Myocyte (in vitro differentiated cells): ENCODE data around the gene SLC25A21. TPM values are rescaled to one million over a fixed set of nuclear protein-coding genes. Genes with fewer than 3 reads are reported as not detected.
"Not testable (repeated sequence)": the region's sequence is repeated elsewhere in the genome, so short reads cannot be mapped to it uniquely, and the experiment has no call there.

Experiments used
- DNase-seq: peaks from one replicate; pipeline ENCODE4 v3.0.0-alpha.2; 2012; ENCODE audit warnings: low read depth
- total RNA-seq: library from RNA; depleted of rRNA; stranded (reverse); fragments of >200 nt; gene quantifications from 2 replicates; pipeline ENCODE4 v1.2.3, GENCODE V29; 2014

SLC25A21 gene
- total RNA-seq, 1 donor from 2014 or later = 0.91 TPM

DNA sequence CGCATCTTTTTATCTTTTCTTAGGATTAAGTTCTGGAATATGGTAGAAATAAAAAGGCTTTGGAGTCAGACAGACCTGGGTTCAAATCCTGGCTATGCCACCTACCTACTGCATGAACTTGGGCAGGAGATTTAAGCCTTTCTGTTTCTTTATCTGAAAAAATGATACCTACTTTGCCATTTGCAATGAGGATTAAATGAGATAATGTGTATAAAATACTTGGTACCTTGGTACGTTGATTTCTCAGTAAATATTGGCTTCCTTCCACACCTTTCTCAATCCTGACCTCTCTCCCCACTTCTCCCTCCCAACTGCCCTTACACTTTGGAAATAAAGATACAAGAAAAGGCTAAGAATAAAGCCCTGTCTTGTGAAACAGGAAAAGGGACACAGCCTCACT is 338.1 kb downstream of the SLC25A21 start:
- no peak for DNase-seq

GRCh38 chr14:36829547-36829946 is 342.9 kb downstream of the SLC25A21 start:
- DNase-seq = no peak

GRCh38 chr14:36827861-36828260 is 344.5 kb downstream of the SLC25A21 start:
- no peak for DNase-seq

DNA sequence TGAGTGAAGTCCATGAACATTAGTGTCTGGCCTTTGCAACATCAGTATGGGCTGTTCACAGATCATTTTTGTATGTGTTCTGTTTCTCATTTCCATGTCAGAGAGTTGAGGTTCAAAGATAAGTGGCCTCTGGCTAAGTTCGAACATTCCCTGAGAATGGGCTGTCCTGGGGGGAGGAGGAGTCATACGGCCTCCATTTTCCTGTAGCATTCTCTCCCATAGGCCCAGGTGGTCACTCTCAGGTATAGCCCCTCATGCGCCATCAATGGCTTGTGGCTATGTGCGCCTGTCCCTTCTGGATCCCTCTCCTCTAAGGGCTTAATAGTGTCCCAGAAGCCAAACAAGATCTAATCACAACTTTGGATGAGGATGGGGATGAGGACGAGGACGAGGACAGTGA is 345.8 kb downstream of the SLC25A21 start:
- no peak for DNase-seq

- no peak for DNase-seq
Measured at GRCh38 chr14:36824854-36825253, 347.6 kb downstream of the SLC25A21 start.

DNA sequence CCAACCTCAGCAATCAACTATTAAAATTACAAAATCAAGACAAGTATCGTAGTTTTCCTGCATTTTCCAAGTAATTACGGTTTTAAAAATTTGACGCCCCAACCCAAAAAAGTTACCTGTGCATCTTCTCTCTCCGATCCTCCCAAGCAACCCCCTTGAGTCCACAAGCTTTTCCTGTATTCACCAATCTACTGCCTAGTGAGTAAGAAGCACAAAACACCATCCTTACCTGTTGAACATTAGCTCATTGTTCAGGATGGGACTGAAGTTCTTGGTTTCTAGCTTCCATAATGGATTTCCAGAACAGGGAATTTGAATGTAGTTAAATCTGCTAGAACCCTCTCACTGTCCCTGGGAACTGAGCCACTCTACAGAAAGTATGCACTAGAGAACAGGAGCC is 348.8 kb downstream of the SLC25A21 start:
- DNase-seq = no peak

DNA sequence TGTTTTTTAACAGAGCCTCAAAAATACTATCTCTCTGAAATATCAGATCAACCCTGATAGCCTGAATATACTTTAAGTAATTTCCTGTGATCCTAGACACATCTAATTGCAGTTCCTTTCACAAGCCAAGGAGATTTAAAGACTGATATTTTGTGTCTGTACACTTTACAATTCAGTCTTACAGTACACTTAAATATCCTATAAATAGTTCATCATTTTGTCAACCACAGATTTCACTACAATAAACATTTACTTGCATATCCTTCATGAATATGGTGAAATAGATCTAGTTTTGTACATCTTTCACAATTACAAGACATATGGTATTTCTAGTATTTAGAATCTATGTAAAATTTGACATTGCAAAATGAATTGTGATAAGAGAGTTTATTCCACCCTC is 349.7 kb downstream of the SLC25A21 start:
- DNase-seq = no peak

- DNase-seq = no peak
Measured at GRCh38 chr14:36820901-36821300, 351.5 kb downstream of the SLC25A21 start.

- DNase-seq = peak; percentile 22
Measured at GRCh38 chr14:36820111-36820709, 352.2 kb downstream of the SLC25A21 start.

- DNase-seq = peak; percentile 53
Measured at GRCh38 chr14:36818794-36819384, 353.5 kb downstream of the SLC25A21 start.

DNA sequence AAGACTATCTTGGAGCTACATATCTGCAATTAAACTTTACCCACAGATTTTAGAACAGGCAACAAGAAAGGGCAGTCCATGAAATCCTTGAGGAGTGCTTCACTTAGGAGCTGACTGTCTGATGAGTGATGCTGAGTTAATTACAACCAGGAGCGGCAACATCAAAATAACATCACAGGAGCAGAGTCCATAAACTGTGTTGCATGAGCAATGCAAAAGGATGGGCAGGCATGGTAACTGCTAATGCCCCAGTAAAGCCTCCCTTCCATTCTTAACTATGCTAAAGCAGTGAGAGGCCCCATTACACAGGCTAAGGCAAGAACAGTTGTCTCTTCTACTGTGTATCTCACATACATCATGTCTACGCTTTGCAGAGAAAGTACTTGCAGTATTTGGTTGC is 354.2 kb downstream of the SLC25A21 start:
- no peak for DNase-seq

DNA sequence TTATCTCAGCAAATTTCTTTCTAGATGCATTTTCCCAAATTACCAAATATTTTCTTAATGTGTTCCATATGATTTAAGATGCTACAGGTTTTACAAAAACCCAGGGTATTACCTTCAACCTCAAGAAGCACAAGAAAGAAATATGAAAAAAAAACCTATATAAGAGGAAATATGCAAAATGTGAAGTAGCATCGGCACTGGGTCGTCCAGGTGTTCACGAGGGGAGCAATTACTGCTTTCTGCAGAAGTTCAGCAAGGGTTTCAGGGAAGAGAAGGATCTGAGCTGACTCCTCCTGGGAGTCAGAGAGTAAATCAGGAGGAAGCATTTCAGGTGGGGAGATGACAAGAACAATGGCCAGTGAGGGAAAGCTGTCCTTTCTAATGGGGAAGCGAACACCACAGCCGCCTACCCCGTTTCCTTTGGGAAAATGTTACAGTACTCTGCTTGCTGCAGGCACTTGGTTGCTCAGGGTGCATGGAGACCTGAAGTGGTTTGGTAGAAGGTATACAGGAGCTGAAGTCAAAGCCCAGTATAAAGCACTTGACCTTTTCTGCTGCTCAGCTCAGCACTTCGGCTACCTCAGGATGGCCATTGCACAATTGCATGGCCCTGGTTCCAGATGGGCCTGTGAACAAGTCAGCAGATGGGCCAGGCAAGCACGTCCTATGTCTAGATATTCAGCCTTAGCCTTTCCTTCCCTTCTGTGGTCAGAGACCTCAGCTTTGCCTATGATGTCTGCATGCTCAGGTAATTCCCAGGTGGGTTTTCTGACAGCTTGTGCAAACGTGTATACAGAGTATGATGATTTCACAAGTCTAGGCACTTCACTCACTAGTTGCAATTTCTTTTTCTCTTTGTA is 355.1 kb downstream of the SLC25A21 start:
- no peak for DNase-seq

GRCh38 chr14:36816481-36816880 is 355.9 kb downstream of the SLC25A21 start:
- no peak for DNase-seq

DNA sequence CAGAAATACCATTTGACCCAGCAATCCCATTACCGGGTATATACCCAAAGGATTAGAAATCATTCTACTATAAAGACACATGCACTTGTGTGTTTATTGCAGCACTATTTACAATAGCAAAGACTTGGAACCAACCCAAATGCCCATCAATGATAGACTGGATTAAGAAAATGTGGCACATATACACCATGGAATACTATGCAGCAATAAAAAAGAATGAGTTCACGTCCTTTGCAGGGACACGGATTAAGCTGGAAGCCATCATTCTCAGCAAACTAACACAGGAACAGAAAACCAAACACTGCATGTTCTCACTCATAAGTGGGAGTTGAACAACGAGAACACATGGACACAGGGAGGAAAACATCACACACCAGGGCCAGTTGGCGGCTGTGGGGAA is 357.6 kb downstream of the SLC25A21 start:
- DNase-seq = not testable (repeated sequence)

DNA sequence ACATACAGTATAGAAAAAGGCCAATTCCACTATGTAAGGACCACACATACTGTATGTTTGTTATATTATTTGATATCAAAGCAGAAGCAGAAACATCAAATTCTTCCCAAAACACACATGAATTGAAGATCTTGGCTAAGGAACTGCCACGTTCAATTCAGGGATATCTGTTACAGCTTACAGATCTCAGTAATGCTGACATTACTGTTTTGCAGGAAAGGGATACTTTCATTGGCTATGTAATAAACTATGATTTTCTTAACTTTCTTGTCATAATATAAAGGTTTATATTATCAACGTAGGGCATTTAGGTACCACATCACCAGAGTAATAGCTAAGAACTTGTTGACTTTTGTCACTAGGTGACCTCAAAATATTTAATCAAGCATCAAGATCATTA is 362.2 kb downstream of the SLC25A21 start:
- DNase-seq = no peak

- DNase-seq = no peak
Measured at GRCh38 chr14:36807727-36808126, 364.7 kb downstream of the SLC25A21 start.

DNA sequence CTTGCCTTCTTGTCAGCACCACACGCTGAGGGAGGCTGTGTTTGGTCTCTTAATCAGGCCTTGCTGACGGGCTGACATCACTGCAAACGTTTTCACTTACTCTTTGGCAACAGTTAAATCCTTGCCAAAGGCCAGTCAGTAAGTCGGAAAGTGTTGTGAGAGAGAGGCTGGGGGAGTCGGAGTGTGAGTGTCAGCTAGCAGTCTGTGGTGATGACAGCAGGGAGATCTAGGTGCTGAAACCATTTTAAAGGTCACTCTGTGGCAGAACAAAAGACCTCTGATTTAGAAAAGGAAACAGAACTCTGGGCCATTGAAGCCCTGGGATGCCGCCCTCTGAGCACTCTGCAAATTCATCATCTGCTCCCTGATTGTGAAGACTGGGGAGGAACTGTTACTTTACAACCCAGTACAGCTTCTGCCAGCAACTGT is 367.3 kb downstream of the SLC25A21 start:
- DNase-seq = no peak

- no peak for DNase-seq
Measured at GRCh38 chr14:36797634-36798033, 374.8 kb downstream of the SLC25A21 start.

DNA sequence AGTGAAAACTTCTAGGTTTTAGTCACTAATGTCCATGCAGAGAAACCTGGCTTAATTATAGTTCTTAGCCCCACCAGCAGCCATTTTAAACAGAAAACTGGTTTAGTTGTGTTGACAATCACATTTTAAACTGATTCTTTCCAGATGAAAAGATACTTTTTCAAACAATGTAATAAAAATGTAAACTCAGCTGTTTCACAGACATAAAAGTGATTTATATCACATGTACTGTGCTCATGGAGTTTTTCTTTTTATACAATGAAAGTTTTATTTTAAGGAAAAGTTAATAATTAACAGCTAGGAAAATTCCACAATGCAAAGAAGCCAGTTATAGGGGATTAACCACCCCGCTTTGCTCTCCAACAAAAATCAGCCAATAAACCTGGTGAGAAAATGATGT is 381.0 kb downstream of the SLC25A21 start:
- no peak for DNase-seq

- DNase-seq = no peak
Measured at GRCh38 chr14:36785511-36785910, 386.9 kb downstream of the SLC25A21 start.

- DNase-seq = no peak
Measured at GRCh38 chr14:36784541-36784940, 387.9 kb downstream of the SLC25A21 start.

- no peak for DNase-seq
Measured at GRCh38 chr14:36781897-36782296, 390.5 kb downstream of the SLC25A21 start.
